ENCODE results near the gene FGF1.

FGF1 gene

DNA sequence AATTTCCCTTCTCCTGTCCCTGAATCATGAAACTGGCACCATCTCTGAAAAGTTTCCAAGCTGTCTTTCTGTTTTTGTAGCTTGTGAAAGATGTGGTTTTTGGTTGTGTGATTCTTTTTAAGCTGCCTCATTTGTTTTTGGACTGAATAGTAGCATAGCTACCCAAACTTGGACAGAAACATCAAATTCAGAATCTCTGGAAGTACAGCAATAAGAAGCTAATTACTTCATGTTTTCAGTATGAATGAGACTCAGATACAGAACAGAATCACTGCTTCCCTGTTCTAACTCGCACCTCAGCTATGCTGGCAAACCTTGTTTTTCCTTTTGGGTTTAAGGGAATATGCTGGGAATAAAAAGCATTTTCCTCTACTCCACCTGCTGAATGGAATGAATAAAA is 101.0 kb downstream of the FGF1 start:
- DNase-seq (ENCODE audit: low read depth in 2 of 2), result no peak

DNA sequence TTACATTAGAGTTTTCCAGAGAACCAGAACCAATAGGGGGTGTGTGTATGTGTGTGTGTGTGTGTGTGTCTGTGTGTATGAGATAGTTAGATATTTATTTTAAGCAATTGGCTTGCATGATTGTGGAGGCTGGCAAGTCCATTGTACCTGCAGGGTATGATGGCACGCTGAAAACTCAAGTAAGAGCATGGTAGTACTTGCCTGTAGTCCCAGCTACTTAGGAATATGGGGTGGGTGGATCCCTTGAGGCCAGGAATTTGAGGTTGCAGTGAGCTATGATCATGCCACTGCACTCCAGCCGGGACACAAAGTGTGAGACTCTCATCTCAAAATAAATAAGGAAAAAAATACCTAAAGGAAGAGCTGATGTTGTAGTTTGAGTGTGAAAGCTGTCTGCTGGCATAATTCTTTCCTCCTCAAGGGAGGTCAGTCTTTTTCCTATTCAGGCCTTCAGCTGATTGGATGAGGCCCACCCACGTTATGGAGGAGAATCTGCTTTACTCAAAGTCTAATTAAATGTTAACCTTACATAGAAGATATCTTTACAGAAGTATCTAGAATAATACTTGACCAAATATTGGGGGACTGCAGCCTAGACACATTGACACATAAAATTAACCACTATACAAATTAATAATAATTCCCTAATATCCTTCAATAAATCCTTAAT is 107.6 kb downstream of the FGF1 start:
- DNase-seq (ENCODE audit: low read depth in 2 of 2), result no peak

DNA sequence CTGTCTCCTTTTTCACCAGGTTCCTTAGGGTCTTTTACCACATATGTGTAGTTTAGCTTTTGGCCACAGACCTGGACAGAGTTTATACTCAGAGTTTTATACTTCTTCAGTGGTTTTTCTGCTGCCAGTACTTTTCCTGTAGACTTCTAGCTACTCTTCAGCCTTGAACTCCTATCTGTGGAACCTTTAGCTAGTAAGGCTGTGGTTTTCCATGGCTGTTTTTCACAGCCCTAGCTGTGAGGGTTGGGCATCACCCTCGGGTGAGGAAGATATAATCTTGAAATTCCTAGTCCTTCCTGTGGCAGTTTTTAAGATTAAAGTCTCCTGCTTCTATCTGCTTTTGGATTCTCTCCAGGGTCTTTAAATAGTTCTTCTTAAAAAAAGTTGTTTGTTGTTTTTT is 109.1 kb downstream of the FGF1 start:
- no peak for DNase-seq (ENCODE audit: low read depth in 2 of 2)

DNA sequence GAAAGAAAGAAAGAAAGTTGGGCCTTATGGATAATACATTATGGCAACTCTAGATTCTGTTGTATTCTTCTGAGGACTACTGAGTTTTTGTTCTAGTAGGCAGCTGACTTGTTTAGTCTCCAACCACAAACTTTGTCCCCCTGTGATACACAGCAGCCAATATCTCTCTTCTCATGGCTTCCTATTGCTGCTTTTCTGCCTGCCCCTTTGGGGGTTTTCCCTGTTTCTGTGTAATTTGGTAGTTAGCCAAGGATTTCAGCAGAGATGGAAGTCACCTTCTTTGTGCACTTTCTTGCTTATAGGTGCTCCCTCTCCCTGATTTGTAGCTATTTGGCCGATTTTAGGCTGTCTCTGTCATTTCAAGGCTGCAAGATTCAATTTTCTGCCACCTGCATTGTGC is 109.6 kb downstream of the FGF1 start:
- no peak for DNase-seq (ENCODE audit: low read depth in 2 of 2)

DNA sequence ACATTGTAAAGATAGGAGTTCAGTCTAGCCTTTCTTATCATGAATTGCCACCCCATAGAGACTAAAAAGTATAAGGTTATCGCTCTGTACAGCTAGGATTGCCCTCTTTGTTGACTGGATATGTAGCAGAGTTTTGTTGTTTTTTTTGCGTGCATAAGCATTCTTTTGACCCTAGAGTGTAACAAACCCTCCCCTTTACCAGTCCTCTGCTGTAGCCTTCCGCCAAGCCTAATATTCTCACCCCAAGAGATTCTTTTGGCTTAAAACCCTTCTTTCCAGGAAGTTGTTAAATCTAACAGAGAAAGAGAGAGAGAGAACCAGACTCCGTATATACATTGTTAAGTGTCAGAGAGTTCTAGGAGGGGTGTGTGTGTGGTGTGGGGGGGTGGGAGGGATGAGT is 113.9 kb downstream of the FGF1 start:
- no peak for DNase-seq (ENCODE audit: low read depth in 2 of 2)

DNA sequence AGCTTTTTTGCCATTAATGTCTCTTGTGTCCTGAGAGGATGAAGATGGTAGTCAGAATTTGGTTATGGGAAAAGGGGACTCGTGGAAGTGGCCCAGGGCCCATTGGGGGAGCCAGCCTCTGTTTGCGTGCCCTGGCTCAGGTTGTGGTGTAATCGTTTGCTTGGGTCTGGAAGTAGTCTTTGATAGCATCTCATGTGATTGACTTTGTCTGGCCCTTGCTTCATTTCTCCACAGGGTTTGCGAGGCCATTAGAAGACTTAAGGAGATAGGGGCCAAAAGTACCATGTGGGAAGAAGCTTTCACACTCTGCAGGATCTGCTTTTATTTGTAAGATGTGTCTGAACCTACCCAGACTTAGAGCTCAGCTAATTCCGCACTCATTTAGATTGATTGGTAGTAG is 114.5 kb downstream of the FGF1 start:
- no peak for DNase-seq (ENCODE audit: low read depth in 2 of 2)

DNA sequence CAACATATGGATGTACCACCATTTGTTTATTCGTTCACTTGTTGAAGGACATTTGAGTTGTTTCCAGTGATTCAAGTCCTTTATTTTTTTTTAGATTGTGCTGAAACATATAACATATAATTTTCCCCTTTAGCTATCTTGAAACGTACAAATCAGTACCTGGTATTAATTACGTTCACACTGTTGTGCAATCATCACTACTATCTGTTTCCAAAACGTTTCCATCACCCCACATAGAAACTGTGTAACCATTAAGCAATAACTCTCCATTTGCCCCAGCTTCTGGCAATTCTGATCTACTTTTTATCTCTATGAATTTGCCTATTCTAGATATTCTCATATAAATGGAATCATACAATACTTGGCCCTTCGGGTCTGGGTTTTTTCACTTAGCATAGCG is 116.0 kb downstream of the FGF1 start:
- no peak for DNase-seq (ENCODE audit: low read depth in 2 of 2)

DNA sequence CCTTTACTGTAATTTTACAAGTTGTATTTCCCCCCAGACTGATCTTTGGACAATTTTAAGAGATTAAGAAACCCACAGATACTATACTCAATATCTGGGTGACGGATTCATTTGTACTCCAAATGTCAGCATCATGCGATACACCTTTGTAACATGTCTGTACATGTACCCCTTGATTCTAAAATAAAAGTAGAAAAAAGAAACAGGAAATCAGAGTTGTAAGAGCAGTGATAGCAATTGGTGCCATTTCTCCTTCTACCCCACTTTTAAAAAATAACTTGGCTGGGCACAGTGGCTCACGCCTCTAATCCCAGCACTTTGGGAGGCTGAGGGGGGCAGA is 116.9 kb downstream of the FGF1 start:
- DNase-seq (ENCODE audit: low read depth in 2 of 2), result no peak

DNA sequence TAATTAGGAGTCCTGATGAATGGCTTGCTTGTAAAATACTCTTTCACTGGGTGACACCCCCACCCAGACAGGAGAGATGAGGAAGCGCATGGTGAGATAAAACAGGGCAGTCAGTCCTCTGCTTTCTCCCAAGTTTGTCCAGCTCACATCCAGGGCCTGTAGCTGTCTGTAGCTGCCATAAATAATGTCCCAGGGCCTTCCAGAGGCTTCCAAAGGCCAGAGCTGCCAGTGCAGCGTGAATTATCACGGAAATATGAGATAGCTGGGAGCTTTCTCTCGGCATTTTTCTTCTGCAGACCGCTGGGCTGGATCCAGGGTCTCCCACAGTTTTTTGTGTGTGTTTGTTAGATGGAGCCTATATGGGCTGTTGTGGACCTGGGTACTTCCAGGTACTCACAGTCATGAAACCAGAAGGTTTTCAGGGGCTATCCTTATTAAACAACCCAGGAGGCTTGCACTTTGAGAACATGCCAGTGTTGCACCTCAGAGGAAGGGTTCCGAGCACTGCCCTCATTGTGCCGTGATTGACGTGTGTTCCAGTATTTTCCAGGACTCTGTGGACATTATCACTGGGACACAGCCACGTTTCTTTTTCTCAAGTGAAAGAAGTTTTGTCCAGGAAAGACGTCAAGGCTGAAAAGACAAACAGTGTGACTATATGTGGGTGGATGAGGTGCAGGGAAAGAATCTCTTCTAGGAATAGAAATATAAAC is 117.5 kb downstream of the FGF1 start:
- DNase-seq (ENCODE audit: low read depth in 2 of 2), result no peak

DNA sequence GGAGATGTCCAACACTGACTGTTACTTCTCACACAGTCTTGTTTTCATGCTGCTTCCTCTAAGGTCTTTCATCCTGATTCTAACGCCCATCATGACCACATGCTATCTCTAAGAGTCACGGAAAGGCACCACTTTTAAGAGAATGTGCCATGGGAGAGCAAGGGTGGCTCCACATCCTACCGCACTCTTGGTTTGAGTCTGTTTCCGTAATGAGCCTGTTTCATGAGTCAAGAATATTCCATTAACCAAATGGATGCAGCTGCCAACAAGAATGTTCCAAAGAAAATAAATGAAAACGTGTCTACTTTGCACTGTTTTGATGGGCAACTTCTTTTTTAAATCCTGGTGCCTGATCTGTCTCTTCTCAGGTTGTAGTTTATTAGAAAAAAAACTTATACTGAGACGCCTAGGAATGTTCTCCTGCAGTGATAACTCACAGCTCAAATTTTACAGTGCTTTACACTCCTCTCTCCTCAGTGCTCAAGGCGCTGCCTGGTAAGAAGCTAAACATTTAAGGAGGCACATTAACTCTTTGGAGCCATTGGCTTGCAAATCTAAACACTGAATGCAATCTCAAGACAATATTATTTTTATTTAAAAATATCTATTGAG is 124.3 kb downstream of the FGF1 start:
- no peak for DNase-seq (ENCODE audit: low read depth in 2 of 2)

DNA sequence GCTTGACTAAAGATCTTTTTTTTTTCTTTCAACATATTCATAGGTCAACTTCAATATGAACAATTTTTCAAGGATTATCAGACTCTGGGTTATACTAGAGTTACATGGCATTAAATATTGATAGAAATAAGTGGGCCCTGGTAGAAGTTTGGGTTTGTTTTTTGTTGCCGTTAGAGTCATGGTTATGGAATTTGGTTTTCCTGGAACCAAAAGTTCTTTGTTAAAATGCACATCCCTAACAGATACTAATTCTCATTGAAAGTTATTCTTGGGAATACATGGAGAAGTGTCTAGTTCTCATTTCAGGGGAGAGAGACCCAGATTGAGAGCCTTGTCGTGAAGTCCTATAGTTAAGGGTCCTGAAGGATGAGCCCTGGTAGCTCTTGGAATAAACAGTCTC is 124.9 kb downstream of the FGF1 start:
- no peak for DNase-seq (ENCODE audit: low read depth in 2 of 2)

DNA sequence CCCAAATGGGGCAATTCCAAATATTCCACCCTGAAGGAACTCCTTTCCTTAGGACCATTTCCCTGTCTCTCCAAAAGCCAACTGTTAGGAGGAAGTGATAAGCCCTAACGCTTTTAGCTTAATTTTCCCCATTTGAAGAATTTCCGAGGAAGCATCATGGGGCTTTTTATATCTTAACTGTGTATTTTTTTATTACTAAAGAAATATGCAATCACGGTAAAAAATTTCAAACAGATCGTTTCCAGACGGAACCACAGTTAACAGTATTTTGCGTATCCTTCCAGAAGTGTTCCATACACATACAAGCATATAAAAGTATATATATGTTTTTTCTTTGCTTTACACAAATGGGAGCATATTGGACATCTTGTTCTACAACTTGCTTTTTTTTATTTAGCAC is 133.8 kb downstream of the FGF1 start:
- DNase-seq (ENCODE audit: low read depth in 2 of 2), result no peak

DNA sequence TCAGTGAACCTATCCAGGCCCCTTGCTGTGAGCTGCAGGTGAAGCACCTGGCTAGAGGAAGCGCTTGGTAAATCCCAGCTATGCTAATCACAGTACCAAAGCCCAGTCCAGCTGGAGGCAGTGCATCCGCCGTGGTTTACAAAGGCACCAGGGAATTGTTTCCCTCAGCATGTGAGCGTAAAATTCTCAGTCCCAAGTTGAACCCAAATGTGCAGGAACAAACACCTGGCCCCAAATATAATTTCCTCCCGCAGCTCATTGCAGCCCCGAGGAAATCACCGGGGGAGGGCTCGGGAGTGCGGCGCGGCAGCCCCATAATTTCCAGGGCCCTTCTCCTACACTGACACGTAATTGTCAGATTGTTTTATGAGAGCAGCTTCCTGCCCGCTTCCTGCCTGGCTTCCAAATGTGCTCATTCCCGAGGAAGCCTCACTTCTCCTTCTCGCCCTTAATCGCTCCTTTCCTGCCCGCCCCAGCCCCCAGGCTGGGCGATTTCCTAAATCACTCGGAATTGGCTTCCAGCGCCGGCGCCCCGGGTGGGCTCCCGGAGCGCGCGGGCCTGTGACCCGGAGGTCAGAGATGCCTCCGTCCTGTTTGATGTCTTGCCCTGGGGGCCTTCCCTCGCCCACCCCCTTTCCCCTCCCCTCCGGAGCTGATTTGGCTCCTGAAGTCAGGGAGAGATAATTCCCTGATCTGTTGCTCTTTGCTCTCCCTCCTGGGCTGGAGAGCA is 134.4 kb downstream of the FGF1 start:
- DNase-seq (ENCODE audit: low read depth in 2 of 2), result no peak

DNA sequence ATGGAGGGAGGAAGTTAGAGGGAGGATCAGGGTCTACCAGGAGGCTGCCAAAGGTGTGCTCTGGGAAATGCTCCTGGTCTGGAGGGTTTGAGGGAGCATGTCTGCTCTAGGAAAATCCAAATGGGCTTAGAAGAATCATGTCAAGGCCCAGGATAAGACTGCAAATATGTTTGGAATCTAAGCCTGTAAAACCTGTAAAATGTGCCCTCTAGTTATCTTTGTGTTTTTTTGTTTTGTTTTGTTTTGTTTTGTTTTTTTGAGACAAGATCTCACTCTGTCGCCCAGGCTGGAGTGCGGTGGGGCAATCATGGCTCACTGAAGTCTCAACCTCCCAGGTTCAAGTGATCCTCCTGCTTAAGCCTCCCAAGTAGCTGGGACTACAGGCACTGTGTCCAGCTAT is 135.4 kb downstream of the FGF1 start:
- no peak for DNase-seq (ENCODE audit: low read depth in 2 of 2)

DNA sequence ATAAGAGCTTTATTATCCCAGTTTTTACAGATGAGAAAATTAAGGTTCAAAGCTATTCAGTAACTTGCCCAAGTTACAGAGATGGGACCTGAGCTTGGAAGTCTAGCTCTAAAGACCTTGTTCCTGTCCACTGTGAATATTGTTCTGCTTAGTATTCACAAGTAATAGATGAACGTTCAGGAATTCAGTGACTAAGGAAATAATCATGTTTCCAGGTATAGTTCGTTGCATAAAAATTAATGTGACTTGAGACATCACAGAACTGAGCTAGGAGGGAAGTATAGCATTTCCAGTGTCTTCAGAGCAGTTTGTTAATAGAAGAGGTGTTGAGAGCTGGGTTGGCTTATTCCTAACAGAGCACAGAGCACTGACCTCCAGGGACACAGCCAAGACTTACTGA is 136.1 kb downstream of the FGF1 start:
- DNase-seq (ENCODE audit: low read depth in 2 of 2), result no peak

DNA sequence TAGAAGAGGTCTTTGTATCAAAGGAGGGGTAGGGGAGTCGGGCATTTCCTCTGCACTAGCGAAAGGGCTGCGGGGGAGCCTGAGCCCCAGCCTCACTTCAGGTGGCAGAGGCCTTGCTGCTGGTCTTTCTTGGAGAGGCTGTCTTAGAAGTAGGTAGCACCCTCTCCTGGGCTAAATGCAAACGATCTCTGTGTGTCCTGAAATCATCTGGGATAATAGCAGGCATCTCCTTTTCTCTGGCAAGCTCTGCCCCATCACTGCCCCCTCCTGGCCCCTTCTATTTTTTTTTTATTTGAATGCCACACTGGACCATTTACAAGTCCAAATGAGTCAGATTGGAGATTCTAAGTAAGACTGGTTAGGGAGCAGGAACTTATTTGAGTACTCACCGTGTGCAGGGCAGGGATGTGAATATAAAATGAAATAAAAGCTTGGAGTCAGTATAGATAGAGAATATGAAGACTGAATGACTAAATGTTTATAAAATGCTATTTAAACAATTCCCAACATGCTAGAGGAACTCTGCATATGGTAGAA is 137.1 kb downstream of the FGF1 start:
- DNase-seq (ENCODE audit: low read depth in 2 of 2), result no peak

DNA sequence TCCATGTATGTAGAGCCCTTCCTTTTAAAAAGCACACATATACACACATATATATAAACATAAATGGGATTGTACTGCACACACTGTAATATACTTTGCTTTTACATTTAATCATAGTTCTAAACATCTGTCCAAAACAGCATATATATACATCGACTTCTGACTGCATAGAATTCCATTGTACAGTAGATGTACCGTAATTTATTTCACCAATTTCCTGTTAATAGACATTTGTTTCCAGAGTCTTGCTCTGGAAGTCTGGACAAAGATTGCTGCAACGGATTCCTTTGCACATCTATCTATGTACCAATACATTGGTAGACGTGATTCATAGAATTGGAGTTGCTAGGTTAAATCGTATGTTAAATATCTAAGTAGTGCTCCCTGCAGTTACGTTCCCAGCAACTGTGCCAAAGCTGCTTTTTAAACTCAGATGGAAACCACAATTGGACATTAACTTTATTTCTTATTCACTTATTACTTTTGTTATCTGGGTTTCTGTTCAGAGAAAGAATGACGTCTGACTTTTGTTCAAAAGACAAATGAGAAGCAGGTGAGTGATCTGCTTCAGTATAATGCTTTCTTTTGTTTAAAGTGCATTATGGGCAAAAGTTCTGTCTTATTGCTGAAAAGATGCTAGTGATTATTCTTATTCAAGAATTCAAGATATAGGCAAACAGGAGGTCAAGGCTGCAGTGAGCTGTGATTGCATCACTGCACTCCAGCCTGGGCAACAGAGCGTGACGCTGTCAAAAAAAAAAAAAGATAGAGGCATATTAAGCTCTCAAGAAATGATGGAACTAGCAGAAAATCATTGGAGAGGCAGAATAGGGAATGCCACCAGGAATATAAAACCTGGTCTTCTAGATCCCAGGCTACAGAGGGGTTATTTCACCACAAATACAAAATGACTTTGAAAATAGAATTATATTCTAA is 138.2 kb downstream of the FGF1 start:
- DNase-seq (ENCODE audit: low read depth in 2 of 2), result no peak

DNA sequence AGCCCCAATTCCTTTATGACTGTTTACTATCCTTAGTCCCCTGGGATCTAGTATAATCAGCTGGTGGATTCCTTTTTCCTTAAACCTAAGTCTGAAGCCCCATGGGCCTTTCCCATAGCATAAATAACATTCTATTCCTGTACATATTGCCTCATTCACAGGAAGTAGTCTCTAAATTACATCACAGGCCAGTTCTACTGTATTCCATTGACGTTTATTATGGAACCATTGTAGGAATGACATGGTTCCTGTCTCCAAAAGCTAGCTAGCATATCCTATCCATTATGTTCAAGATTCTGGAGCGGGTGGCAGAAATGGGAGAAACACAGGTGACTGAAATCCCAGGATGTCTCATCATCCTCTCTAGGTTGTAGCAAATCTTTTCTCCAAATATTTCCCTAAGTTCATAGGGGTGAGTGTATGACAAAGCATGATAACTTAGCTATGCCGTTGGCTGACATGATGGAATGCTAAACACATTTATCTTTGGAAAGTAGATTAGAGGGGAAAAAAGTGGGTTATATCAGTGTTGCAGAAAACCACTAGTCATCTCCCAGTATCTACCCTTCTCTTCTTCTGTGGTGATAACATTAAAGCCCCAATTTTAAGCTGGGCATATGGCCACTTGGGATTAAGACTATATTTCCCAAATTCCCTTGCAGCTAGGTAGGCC is 140.1 kb downstream of the FGF1 start:
- no peak for DNase-seq (ENCODE audit: low read depth in 2 of 2)

DNA sequence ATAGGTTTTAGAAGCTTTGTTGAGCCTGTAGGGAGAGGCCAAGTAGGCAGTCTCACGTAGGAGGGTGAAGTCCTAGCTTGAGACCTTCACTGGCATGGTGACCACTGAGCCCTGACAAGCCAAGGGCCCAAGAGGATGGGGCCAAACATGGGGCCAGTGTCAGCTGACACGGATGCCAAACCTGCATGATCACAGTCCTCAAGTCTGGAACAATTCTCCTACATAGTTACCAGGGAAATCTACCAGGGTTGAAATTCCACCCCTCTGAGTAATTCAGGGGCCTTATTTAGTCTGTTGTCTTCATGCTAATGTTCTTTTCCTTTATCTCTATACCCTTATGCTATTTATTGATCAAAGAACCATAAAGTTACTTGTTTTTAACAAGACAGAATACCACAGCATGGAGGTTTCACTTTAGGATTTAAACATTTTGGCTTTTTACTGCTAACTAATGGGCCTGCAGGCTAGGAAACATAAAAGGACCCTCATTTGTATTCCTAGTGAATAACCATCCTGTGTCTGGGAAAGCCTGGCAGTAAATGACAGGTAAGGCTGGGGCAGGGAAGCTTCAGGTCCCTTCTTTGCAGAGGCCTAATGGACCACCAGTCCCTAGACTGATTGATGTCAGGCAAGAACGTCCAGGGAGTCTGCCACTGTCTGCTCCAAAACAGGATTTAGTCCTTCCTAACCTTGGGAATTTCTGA is 140.8 kb downstream of the FGF1 start:
- no peak for DNase-seq (ENCODE audit: low read depth in 2 of 2)

DNA sequence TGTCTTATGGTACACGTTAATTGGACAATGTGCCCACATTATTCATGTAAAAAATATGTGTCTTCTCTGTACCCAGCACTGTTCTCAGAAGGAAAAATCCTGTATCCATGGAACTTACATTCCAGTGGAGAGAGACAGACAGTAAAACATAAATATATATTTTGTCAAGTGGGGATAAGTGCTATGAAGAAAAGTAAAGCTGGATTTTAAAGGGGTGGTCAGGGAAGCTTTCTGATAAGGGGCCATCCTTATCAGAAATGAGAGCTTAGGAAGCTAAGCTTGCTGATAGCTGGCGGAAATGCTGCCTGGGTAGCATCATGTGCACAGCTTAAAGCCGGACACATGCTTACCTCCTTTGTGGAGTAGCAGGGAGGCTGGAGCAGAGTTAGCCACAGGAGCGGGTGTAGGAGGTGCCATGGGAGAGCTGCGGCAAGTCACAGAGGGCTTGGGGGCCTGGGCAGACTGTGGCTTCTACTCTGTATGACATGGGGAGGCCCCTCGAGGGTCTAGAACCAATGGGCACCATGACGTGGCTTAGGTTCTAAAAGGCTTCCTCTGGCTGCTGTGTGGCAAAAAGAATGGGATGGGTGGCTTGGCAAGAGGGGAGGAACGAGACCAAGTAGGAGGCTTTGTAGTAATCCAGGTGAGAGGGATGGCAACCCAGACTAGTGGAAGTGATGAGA is 141.7 kb downstream of the FGF1 start:
- DNase-seq (ENCODE audit: low read depth in 2 of 2), result no peak
